ENCODE measurements around the gene ATRN.

DNA sequence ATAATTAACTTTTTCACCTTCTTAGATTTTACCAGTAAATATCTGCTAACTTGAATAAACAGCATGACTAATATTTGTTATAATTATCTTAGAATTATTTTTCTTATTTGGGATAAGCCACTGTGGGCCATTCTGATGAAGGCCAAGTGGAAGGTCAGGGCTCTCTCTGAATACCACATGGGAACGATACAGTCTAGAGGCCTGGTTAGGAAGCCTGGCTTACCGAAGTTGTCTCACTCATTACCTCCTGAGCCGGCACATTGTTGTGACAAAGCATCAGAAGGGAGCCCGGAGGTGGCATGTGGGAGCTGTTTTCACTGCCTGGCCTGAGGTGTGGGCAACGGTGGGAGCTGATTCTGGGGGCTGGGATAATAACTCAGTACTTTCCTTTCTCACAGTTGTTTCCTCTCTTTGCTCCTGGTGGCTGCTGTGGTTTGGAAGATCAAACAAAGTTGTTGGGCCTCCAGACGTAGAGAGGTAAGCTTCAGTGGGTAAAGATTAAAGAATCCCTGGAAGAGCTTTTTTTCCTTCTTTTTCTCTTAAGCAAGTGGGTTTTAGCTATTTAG is 163.2 kb downstream of the ATRN start:
- TF ChIP-seq CTCF (IDR thresholded peaks at IDR 0.05; ENCODE audit: poor library complexity, severe bottlenecking) (no peak), EP300 (conservative IDR thresholded peaks at IDR 0.05; ENCODE audit: poor library complexity, severe bottlenecking) (no peak), POLR2AphosphoS5 (IDR thresholded peaks at IDR 0.05) (no peak), TAF1 (IDR thresholded peaks at IDR 0.05; ENCODE audit: low read depth) (no peak), MXI1 (conservative IDR thresholded peaks at IDR 0.05; ENCODE audit: poor library complexity, severe bottlenecking) (no peak), EZH2 (IDR thresholded peaks at IDR 0.05; ENCODE audit: borderline replicate concordance, insufficient read depth, low read length, poor library complexity, severe bottlenecking) (no peak), SMC3 (conservative IDR thresholded peaks at IDR 0.05; ENCODE audit: poor library complexity) (no peak), RAD21 (conservative IDR thresholded peaks at IDR 0.05) (no peak)
- TF ChIP-seq, protein P1, sequence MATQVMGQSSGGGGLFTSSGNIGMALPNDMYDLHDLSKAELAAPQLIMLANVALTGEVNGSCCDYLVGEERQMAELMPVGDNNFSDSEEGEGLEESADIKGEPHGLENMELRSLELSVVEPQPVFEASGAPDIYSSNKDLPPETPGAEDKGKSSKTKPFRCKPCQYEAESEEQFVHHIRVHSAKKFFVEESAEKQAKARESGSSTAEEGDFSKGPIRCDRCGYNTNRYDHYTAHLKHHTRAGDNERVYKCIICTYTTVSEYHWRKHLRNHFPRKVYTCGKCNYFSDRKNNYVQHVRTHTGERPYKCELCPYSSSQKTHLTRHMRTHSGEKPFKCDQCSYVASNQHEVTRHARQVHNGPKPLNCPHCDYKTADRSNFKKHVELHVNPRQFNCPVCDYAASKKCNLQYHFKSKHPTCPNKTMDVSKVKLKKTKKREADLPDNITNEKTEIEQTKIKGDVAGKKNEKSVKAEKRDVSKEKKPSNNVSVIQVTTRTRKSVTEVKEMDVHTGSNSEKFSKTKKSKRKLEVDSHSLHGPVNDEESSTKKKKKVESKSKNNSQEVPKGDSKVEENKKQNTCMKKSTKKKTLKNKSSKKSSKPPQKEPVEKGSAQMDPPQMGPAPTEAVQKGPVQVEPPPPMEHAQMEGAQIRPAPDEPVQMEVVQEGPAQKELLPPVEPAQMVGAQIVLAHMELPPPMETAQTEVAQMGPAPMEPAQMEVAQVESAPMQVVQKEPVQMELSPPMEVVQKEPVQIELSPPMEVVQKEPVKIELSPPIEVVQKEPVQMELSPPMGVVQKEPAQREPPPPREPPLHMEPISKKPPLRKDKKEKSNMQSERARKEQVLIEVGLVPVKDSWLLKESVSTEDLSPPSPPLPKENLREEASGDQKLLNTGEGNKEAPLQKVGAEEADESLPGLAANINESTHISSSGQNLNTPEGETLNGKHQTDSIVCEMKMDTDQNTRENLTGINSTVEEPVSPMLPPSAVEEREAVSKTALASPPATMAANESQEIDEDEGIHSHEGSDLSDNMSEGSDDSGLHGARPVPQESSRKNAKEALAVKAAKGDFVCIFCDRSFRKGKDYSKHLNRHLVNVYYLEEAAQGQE (IDR thresholded peaks at IDR 0.05; ENCODE audit: borderline replicate concordance), result no peak
